Measurements from ENCODE around the gene NOTUM.

The NOTUM gene

DNA sequence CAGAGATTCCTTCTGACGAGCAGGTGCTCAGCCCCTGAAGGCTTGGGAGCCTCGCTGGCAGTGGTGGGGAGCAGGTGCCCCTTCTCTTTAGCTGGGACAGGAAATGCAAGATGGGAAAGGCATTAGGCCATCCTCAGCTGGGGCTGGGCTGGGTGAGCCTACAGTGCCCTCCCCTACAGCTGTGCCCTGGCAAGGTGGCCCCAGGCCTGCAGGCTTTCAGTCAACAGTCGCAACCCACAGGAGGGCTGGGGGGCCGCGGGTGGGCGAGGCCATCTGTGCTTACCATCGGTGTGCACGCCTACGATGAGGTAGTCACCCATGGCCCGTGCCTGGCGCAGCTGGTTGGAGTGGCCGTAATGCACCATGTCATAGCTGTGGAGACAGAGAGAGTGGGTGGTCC lies 51.8 kb downstream of the NOTUM start:
- TF ChIP-seq, protein P1, sequence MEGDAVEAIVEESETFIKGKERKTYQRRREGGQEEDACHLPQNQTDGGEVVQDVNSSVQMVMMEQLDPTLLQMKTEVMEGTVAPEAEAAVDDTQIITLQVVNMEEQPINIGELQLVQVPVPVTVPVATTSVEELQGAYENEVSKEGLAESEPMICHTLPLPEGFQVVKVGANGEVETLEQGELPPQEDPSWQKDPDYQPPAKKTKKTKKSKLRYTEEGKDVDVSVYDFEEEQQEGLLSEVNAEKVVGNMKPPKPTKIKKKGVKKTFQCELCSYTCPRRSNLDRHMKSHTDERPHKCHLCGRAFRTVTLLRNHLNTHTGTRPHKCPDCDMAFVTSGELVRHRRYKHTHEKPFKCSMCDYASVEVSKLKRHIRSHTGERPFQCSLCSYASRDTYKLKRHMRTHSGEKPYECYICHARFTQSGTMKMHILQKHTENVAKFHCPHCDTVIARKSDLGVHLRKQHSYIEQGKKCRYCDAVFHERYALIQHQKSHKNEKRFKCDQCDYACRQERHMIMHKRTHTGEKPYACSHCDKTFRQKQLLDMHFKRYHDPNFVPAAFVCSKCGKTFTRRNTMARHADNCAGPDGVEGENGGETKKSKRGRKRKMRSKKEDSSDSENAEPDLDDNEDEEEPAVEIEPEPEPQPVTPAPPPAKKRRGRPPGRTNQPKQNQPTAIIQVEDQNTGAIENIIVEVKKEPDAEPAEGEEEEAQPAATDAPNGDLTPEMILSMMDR (IDR thresholded peaks at IDR 0.05; ENCODE audit: control extremely low read depth, extremely low read depth, low read depth, missing control alignments), result no peak
- POLR2A ChIA-PET, result no interaction called here
- no peak for DNase-seq (ENCODE audit: extremely low spot score)
- CTCF ChIA-PET, result interaction anchor here (0.9 to 1.1 kb wide), 2 partner anchors 12 to 15 kb away, joined by 3 read pairs; no protein-coding TSS in a partner anchor

DNA sequence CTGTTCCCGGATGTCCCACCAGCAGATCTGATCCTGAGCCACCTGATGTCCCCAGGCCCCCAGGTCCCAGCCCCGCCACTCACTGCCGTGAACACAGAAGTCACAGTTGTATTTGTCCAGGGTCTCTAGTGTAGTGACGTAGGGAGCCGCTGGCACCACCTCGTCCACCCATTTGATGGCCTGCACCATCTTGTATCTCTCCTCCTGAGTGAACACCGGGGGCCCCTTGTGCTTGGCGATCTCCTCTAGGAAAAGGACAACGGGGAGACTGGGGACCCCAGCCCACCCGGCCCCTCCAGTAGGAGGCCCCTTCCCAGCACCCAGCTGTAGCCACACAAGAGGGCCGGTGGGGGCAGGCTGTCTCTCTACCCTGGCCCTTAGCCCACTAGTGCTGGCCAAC lies 52.2 kb downstream of the NOTUM start:
- CTCF ChIA-PET, result no interaction called here
- no peak for DNase-seq (ENCODE audit: extremely low spot score)
- TF ChIP-seq, protein P1 (IDR thresholded peaks at IDR 0.05; ENCODE audit: control extremely low read depth, extremely low read depth, low read depth, missing control alignments), result no peak
- POLR2A ChIA-PET, result no interaction called here

DNA sequence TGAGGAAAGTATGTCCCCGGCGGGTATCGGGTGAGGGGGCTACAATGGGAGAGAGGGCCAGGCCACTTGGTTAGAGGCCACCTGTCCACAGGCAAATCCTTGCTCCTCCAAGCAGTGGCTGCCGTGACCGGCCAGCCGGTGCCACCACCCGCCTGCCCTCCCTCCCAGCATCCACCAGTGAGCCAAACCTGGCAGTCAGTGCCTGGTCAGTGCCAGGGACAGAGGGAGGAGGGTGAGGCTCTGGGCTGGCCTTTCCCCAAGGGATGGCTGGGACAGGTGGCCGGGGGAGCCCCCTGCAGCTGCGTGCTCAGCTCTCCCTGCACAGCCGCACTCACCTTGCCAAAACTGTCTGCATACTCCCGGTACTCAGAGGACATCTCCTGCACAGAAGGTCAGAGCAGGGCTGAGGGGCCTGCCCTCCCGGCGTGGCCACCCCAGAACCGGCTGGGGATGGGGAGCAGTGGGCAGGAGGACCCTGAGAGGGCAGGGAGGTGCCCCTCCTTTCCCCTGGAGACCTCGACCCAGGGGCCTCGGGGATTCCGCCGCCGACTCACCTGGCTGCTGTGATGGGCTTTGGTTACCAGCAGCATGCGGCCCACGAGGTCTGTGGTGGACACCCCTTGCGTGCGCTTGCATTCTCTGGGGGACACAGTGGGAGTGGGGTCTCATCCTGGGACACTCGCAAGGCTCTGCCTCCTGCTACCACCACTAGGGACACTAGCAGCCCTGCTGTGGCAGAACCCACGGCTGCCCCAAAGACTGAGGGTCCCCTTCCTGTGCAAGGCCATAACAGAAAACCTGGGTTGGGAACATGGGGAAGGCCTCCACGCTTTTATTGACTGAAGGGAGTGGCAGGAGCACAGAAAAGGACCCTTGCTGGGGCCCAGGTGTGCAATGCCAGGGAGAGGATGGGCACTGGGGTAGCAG lies 53.5 kb downstream of the NOTUM start:
- POLR2A ChIA-PET, result no interaction called here
- TF ChIP-seq, protein P1 (IDR thresholded peaks at IDR 0.05; ENCODE audit: control extremely low read depth, extremely low read depth, low read depth, missing control alignments), result no peak
- CTCF ChIA-PET, result no interaction called here
- DNase-seq (ENCODE audit: extremely low spot score), result no peak

DNA sequence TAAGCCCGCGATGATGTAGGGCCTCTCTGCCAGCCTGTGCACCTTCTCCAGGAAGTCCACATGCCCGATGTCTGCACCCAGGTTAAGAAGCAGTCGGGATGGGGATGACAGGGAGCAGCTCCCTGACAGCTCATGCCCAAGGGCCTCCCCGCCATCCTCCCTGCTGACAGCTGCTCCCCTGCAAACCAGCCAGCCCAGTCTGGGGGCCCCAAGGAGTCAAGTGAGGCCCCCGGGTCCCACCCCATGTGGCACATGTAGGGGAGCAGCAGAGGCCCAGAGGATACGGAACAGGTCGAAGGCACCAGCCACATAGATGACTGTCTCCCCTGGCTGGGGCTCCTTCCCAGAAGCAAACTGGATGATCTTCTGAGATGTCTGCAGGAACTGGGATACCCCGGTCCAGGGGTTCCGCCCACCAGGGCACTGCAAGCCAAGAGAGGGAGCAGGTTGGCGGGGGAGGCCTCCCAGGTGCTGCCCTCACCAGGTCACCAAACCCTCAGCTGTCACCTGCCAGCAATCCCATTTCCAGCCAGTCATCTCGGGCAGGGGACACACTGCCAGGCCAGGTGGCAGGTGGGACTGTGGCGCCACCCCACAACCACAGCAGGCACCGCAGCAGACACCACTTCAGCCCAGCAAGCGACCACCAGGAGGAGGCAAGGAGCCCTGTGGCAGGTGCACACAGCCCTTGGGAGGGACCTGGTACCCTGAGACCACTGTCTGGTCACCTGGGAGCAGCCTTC lies 54.3 kb downstream of the NOTUM start:
- CTCF ChIA-PET, result no interaction called here

DNA sequence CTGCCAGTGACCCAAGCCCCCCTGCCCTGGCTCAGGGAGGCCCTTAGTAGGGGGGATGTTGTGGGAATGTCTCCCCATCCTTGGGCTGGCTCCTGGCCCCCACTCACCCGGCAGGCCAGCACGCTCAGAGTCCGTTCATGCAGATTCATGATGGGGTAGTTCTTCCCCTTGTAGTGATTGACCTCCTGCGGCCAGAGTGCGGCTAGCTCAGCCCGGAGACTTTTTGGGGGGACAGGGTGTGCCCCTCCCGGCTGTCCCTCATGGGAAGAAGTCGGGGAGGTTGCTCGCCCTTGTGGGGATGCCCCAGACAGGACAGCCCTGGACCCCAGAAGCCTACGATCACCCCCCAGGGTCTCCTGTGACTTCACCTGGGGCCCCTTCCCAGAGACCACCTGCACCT lies 55.0 kb downstream of the NOTUM start:
- ChIA-PET CTCF (no interaction called here), POLR2A (interaction anchor here (0.5 kb wide), 1 partner anchor 12 kb away, joined by 4 read pairs; no protein-coding TSS in a partner anchor)
- TF ChIP-seq, protein P1 (IDR thresholded peaks at IDR 0.05; ENCODE audit: control extremely low read depth, extremely low read depth, low read depth, missing control alignments), result no peak
- DNase-seq (ENCODE audit: extremely low spot score), result no peak

More for the DNA sequence above, 54.3 kb downstream of the NOTUM start:
- no peak for DNase-seq (ENCODE audit: extremely low spot score)
- TF ChIP-seq, protein P1 (IDR thresholded peaks at IDR 0.05; ENCODE audit: control extremely low read depth, extremely low read depth, low read depth, missing control alignments), result no peak
- POLR2A ChIA-PET, result interaction anchor here (0.5 kb wide), 1 partner anchor 12 kb away, joined by 4 read pairs; no protein-coding TSS in a partner anchor

DNA sequence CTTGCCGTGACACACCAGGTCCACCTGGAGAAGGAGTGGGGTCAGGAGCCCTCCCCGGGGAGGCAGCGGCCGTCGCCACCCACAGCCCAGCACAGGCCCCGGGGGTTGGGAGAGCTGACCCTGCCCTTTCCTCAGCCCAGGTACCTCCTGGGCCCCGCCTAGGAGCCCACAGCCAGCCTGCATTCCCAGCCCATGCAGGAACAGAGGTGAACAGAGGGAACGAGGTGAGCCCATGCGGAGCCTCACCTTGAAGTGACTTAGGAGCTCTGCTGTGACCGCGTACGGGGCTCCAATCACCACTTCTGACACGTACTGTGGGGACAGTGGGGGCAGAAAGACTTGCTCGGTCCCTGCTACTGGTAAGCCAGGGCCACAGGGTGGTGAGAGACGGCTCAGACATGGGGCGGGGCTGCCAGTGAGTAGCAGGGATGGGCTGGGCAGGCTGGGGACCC lies 55.5 kb downstream of the NOTUM start:
- TF ChIP-seq, protein P1 (IDR thresholded peaks at IDR 0.05; ENCODE audit: control extremely low read depth, extremely low read depth, low read depth, missing control alignments), result no peak
- POLR2A ChIA-PET, result no interaction called here
- CTCF ChIA-PET, result no interaction called here
- no peak for DNase-seq (ENCODE audit: extremely low spot score)

Data from GM10248 (cell line).